Brain pericyte (primary cell): ENCODE data around the gene MOV10.
"Not testable (repeated sequence)": the region's sequence is repeated elsewhere in the genome, so short reads cannot be mapped to it uniquely, and the experiment has no call there.

ENCODE experiments used
- DNase-seq: peaks from one replicate; pipeline ENCODE4 v3.0.0-alpha.2; 2012; ENCODE audit warnings: low read depth, low spot score

The MOV10 gene

GRCh38 chr1:112713466-112714312 lies 39.2 kb downstream of the MOV10 start:
- no peak for DNase-seq

GRCh38 chr1:112714313-112715263 lies 40.1 kb downstream of the MOV10 start:
- DNase-seq, result no peak

GRCh38 chr1:112715264-112716053 lies 41.0 kb downstream of the MOV10 start, which contains the start of gene PPM1J:
PPM1J (minus strand) TSS chr1:112715332; CDS start chr1:112715301, 31 bp downstream.
- DNase-seq, result no peak

- DNase-seq, result peak; percentile 64
These were observed 41.8 kb downstream of the MOV10 start for GRCh38 chr1:112716133-112716720.

GRCh38 chr1:112717263-112717873 lies 42.9 kb downstream of the MOV10 start:
- no peak for DNase-seq

GRCh38 chr1:112718691-112719418 lies 44.4 kb downstream of the MOV10 start:
- no peak for DNase-seq

GRCh38 chr1:112719706-112720105 lies 45.2 kb downstream of the MOV10 start:
- DNase-seq, result no peak

GRCh38 chr1:112720800-112721199 lies 46.3 kb downstream of the MOV10 start:
- DNase-seq, result no peak

- DNase-seq, result not testable (repeated sequence)
These were observed 46.8 kb downstream of the MOV10 start for GRCh38 chr1:112721294-112721693.

- DNase-seq, result no peak
These were observed 47.6 kb downstream of the MOV10 start for GRCh38 chr1:112721966-112722524.

GRCh38 chr1:112722601-112723510 lies 48.4 kb downstream of the MOV10 start:
- no peak for DNase-seq

GRCh38 chr1:112723511-112723839 lies 49.0 kb downstream of the MOV10 start:
- no peak for DNase-seq

- not testable (repeated sequence) for DNase-seq
These were observed 49.8 kb downstream of the MOV10 start for GRCh38 chr1:112724240-112724639.

- DNase-seq, result no peak
These were observed 53.3 kb downstream of the MOV10 start for GRCh38 chr1:112727716-112728115.

- not testable (repeated sequence) for DNase-seq
These were observed 54.0 kb downstream of the MOV10 start for GRCh38 chr1:112728306-112728971.

GRCh38 chr1:112729011-112729410 lies 54.6 kb downstream of the MOV10 start:
- DNase-seq, result not testable (repeated sequence)

- DNase-seq, result no peak
These were observed 55.5 kb downstream of the MOV10 start for GRCh38 chr1:112729909-112730308.

GRCh38 chr1:112731451-112731850 lies 57.0 kb downstream of the MOV10 start:
- DNase-seq, result no peak
